GM23338 (cell line): ENCODE results near the gene ADAMTS5. TPM values are rescaled to one million over a fixed set of nuclear protein-coding genes. Genes with fewer than 3 reads are reported as not detected.

Experiments
- ATAC-seq: fragments of 200-7000 bp; cut with Tn5 transposase; 3 replicates; pipeline ENCODE4 v1.9.1; 2020
- DNase-seq: peaks from one replicate; pipeline ENCODE4 v3.0.0-alpha.2; 2015; ENCODE audit warnings: low spot score
- H2AFZ ChIP-seq: fragments of 200-600 bp; sonication (generic); 2 replicates; pipeline ENCODE4 v1.8.0; 2016; ENCODE audit warnings: antibody characterized with exemption, mild to moderate bottlenecking, moderate library complexity
- H3F3A ChIP-seq: fragments of 200-600 bp; sonication (generic); replicated peaks from 2 replicates; pipeline ENCODE4 v1.8.0; 2017; ENCODE audit warnings: antibody characterized with exemption, mixed run types, low read depth
- H3K27ac ChIP-seq: fragments of 200-600 bp; sonication (generic); 2 replicates; pipeline ENCODE4 v1.6.1; 2016; ENCODE audit warnings: low read depth
- H3K27me3 ChIP-seq: fragments of 200-600 bp; sonication (generic); 2 replicates; pipeline ENCODE4 v1.8.0; 2016; ENCODE audit warnings: mild to moderate bottlenecking, mixed run types, moderate library complexity; ENCODE audit not compliant: insufficient read depth
- H3K36me3 ChIP-seq: fragments of 200-600 bp; sonication (generic); 2 replicates; pipeline ENCODE4 v1.8.0; 2016; ENCODE audit warnings: mild to moderate bottlenecking; ENCODE audit not compliant: insufficient read depth
- H3K4me1 ChIP-seq: fragments of 200-600 bp; sonication (generic); 2 replicates; pipeline ENCODE4 v1.8.0; 2016; ENCODE audit warnings: mild to moderate bottlenecking, moderate library complexity; ENCODE audit not compliant: insufficient read depth
- H3K4me2 ChIP-seq: fragments of 200-600 bp; sonication (generic); 2 replicates; pipeline ENCODE4 v1.7.1; 2017; ENCODE audit warnings: mixed run types
- H3K4me3 ChIP-seq: fragments of 200-600 bp; sonication (generic); 2 replicates; pipeline ENCODE4 v1.6.1; 2016; ENCODE audit warnings: mixed run types
- H3K79me2 ChIP-seq: fragments of 200-600 bp; sonication (generic); replicated peaks from 2 replicates; pipeline ENCODE4 v1.8.0; 2017; ENCODE audit warnings: mild to moderate bottlenecking; ENCODE audit not compliant: insufficient read depth
- H3K9me2 ChIP-seq: fragments of 200-600 bp; sonication (generic); 2 replicates; pipeline ENCODE4 v1.8.0; 2017; ENCODE audit not compliant: insufficient read depth
- H4K20me1 ChIP-seq: fragments of 200-600 bp; sonication (generic); replicated peaks from 2 replicates; pipeline ENCODE4 v1.8.0; 2017; ENCODE audit warnings: mild to moderate bottlenecking; ENCODE audit not compliant: insufficient read depth
- H3K27ac Mint-ChIP-seq: 2 replicates; pipeline ENCODE4 v1.8.0; 2020; ENCODE audit warnings: inconsistent platforms, mild to moderate bottlenecking, moderate library complexity, mixed read lengths
- H3K27me3 Mint-ChIP-seq: 3 replicates; pipeline ENCODE4 v1.8.0; 2022; ENCODE audit warnings: low read depth, mild to moderate bottlenecking, moderate library complexity, mixed read lengths, inconsistent platforms; ENCODE audit not compliant: insufficient read depth, poor library complexity
- H3K36me3 Mint-ChIP-seq: 3 replicates; pipeline ENCODE4 v1.8.0; 2021; ENCODE audit warnings: low read depth, mild to moderate bottlenecking, inconsistent platforms, moderate library complexity, mixed read lengths
- H3K4me1 Mint-ChIP-seq: 3 replicates; pipeline ENCODE4 v1.8.0; 2020; ENCODE audit warnings: mild to moderate bottlenecking, inconsistent platforms, mixed read lengths
- H3K4me3 Mint-ChIP-seq: 3 replicates; pipeline ENCODE4 v1.8.0; 2021; ENCODE audit warnings: moderate library complexity, mild to moderate bottlenecking, inconsistent platforms, mixed read lengths
- H3K9me3 Mint-ChIP-seq: 3 replicates; pipeline ENCODE4 v1.8.0; 2020; ENCODE audit warnings: moderate library complexity, mild to moderate bottlenecking, inconsistent platforms, mixed read lengths
- CTCF ChIP-seq, 2 experiments: fragments of 200-600 bp in 1 of 2; sonication (generic) in 1 of 2; conservative IDR thresholded peaks; 2 replicates each; pipeline versions ENCODE4 v1.5.1 to v1.6.1; 2016 to 2017; ENCODE audit warnings: antibody characterized with exemption in 2 of 2, low read depth in 2 of 2, mild to moderate bottlenecking in 2 of 2, moderate library complexity in 1 of 2
- EZH2 ChIP-seq: fragments of 200-600 bp; sonication (generic); IDR thresholded peaks from one replicate; pipeline ENCODE4 v1.8.0; 2017; ENCODE audit warnings: antibody characterized with exemption, mild to moderate bottlenecking, low read depth; ENCODE audit not compliant: unreplicated experiment
- REST ChIP-seq: IDR thresholded peaks from one replicate; pipeline ENCODE4 v1.6.1; 2018; ENCODE audit warnings: antibody characterized with exemption; ENCODE audit not compliant: unreplicated experiment
- STAT1 ChIP-seq: IDR thresholded peaks from one replicate; pipeline ENCODE4 v1.6.1; 2016; ENCODE audit warnings: antibody characterized with exemption; ENCODE audit not compliant: unreplicated experiment
- ZNF331 ChIP-seq: fragments of 250-450 bp; sonication (Bioruptor Pico); IDR thresholded peaks from 2 replicates; pipeline ENCODE4 v1.5.0; 2020; ENCODE audit warnings: low read depth, mild to moderate bottlenecking, moderate library complexity
- polyA plus RNA-seq: library from polyadenylated mRNA; unstranded; fragments of >200 nt; fragmentation: Nextera tagmentation; extraction: Ambion mirVana; gene quantifications from 2 replicates; pipeline ENCODE4 v1.2.1, GENCODE V29; 2016
- total RNA-seq: library from RNA; depleted of rRNA; stranded (reverse); fragments of >200 nt; shearing (Covaris generic); gene quantifications from 2 replicates; pipeline ENCODE4 v1.2.3, GENCODE V29; 2014

ADAMTS5 gene
- total and polyA plus RNA-seq, 2 experiments from 2014 or later: 0.21 to 0.32 TPM

- Histone ChIP-seq H3K79me2 (no peaks in the 10 kb centered on the region), H3K4me3 (no peak overlapping the region), H3K27ac (no peak overlapping the region), H4K20me1 (no peaks in the 10 kb centered on the region), H3F3A (no peaks in the 10 kb centered on the region), H2AFZ (no peak overlapping the region), H3K4me2 (no peak overlapping the region), H3K27me3 (peaks cover 37% of the 10 kb centered on the region), H3K9me2 (no peaks in the 10 kb centered on the region), H3K36me3 (no peaks in the 10 kb centered on the region), H3K4me1 (peaks cover 6% of the 10 kb centered on the region; the same call in 1 of the 2 replicates)
- peaks cover 30% of the 10 kb centered on the region for H3K27me3 Mint-ChIP-seq
- TF ChIP-seq ZNF331 (CRISPR knock-in tag) (no peak), REST (no peak), EZH2 (no peak)
- H3K4me3 Mint-ChIP-seq: no peak overlapping the region
- no peak overlapping the region for H3K27ac Mint-ChIP-seq
- ATAC-seq: no peak
- H3K36me3 Mint-ChIP-seq: no peaks in the 10 kb centered on the region; the same call in 2 of the 3 replicates
- no peak for DNase-seq
- H3K4me1 Mint-ChIP-seq: peaks cover 14% of the 10 kb centered on the region; the same call in 2 of the 3 replicates
- no peaks in the 10 kb centered on the region; the same call in 2 of the 3 replicates for H3K9me3 Mint-ChIP-seq
Observed at GRCh38 chr21:26962621-26963181, 4.2 kb downstream of the ADAMTS5 start.

- TF ChIP-seq STAT1 (no peak), CTCF (conservative IDR thresholded peaks at IDR 0.05; ENCODE audit: low read depth in 2 of 2) (peak; percentile 77 to 87)
- no peak overlapping the region for H3K27ac ChIP-seq
- no peaks in the 10 kb centered on the region for H3K36me3 ChIP-seq
- Mint-ChIP-seq H3K4me3 (no peak overlapping the region), H3K9me3 (no peaks in the 10 kb centered on the region; the same call in 2 of the 3 replicates), H3K4me1 (peaks cover 15% of the 10 kb centered on the region), H3K27ac (no peak overlapping the region), H3K27me3 (peaks cover 20% of the 10 kb centered on the region), H3K36me3 (no peaks in the 10 kb centered on the region; the same call in 2 of the 3 replicates)
- no peaks in the 10 kb centered on the region for H3K9me2 ChIP-seq
- peak; percentile 83 for DNase-seq
- no peak overlapping the region for H3K4me2 ChIP-seq
- peaks cover 6% of the 10 kb centered on the region; the same call in 1 of the 2 replicates for H3K4me1 ChIP-seq
- no peaks in the 10 kb centered on the region for H3F3A ChIP-seq
- no peak overlapping the region for H2AFZ ChIP-seq
- peaks cover 27% of the 10 kb centered on the region for H3K27me3 ChIP-seq
- H4K20me1 ChIP-seq: no peaks in the 10 kb centered on the region
- no peak overlapping the region for H3K4me3 ChIP-seq
- no peak for ATAC-seq
- H3K79me2 ChIP-seq: no peaks in the 10 kb centered on the region
Observed at GRCh38 chr21:26961698-26962097, 5.2 kb downstream of the ADAMTS5 start.
